Measurements from ENCODE around the gene SP2.

SP2 gene

DNA sequence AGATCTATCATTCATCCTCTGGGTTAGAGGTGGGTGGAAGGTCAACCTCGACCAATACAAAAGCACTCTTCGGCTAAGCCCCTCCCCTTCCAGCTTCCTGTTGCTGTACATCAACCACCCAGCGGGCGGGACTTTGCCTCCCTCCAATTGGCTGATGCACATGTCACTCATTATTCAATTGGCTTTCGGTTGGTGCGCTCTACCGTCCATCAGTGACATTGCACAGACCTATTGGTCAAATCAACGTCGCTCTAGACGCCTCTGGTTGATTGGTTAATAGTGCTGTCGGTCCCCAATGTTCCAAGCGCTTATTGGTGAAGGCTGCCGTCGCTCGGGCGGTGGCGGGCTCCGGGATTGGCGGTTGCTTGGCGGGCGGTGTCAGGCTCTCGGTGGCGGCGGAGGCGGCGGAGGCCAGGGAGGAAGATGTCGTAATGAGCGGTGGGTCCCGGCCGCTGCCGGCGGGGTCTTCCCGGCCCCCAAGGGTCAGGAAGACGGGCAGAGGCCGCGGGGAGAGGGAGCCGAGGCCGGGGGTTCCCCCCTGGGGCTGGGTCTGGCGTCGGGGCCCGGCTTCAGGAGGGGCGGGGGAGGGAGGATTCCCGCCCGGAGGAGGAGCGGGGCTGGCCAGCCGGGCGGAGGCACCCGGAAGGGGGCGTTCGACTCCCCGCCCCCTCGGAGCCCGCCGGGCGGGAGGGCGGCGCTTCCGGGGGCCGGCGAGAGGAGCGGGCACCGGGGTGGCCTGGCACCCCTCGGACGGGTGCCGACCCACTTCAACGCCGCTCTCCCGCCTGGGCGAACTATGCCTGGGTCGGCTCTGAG lies at the start of gene SP2:
Gene SP2 (plus strand): TSS at position 381 of the 816 bp plus-strand sequence. CDS start 51 bp downstream, at position 432.
- H3K27ac ChIP-seq (ENCODE audit: low read length), result no peak within 1 kb of the TSS
- peaks cover 9% of the 10 kb centered on the region for H3K36me3 ChIP-seq (ENCODE audit: control insufficient read depth, low read depth, low read length)
- peak within 1 kb of the TSS; percentile 96 for H3K4me3 ChIP-seq (ENCODE audit: low read length)
- peaks cover 4% of the 10 kb centered on the region for H3K4me1 ChIP-seq (ENCODE audit: control insufficient read depth, low read depth, low read length)
- peak within 1 kb of the TSS; percentile 81 for H3K9ac ChIP-seq (ENCODE audit: low read length)
- H3K9me3 ChIP-seq (ENCODE audit: control insufficient read depth, low read depth, low read length), result no peaks in the 10 kb centered on the region
- H3K27me3 ChIP-seq (ENCODE audit: control insufficient read depth, insufficient read depth, low read length), result no peaks in the 10 kb centered on the region

DNA sequence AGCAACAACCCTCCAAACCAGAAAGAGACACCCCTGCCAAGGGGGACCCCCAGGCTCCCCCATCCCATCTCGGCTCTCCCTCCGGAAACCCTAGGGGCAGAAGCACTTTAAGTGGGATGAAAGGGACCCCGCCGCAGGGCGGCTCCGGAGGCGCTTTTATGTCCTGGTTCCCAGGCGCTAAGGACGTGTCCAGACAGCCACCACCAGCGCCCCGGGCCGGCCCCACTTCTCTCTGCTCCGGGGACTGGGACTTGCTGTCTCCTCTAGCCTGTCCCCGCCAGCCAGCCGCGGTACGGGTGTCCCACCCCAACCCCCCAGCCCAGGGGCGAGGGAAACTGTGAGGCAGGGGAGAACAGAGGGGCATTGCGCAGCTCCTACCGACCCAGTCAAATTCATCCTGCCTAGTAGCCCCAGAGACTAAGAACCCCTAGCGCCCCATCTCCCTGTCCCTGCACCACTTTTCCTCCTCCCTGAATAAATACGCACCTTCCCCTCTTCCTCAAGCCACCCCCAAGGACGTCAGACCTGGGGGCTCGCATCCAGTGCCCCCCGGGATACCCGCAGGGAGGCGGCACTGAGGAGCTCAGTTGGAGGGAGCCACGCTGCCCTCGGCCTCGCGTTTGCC lies 49.2 kb upstream of the SP2 start:
- Histone ChIP-seq H3K27me3 (ENCODE audit: control insufficient read depth, insufficient read depth, low read length) (peaks cover 71% of the 10 kb centered on the region), H3K9ac (ENCODE audit: low read length) (no peak overlapping the region), H3K27ac (ENCODE audit: low read length) (no peak overlapping the region), H3K4me1 (ENCODE audit: control insufficient read depth, low read depth, low read length) (peaks cover 16% of the 10 kb centered on the region), H3K36me3 (ENCODE audit: control insufficient read depth, low read depth, low read length) (no peaks in the 10 kb centered on the region), H3K9me3 (ENCODE audit: control insufficient read depth, low read depth, low read length) (no peaks in the 10 kb centered on the region), H3K4me3 (ENCODE audit: low read length) (peak overlapping the region; percentile 31)

DNA sequence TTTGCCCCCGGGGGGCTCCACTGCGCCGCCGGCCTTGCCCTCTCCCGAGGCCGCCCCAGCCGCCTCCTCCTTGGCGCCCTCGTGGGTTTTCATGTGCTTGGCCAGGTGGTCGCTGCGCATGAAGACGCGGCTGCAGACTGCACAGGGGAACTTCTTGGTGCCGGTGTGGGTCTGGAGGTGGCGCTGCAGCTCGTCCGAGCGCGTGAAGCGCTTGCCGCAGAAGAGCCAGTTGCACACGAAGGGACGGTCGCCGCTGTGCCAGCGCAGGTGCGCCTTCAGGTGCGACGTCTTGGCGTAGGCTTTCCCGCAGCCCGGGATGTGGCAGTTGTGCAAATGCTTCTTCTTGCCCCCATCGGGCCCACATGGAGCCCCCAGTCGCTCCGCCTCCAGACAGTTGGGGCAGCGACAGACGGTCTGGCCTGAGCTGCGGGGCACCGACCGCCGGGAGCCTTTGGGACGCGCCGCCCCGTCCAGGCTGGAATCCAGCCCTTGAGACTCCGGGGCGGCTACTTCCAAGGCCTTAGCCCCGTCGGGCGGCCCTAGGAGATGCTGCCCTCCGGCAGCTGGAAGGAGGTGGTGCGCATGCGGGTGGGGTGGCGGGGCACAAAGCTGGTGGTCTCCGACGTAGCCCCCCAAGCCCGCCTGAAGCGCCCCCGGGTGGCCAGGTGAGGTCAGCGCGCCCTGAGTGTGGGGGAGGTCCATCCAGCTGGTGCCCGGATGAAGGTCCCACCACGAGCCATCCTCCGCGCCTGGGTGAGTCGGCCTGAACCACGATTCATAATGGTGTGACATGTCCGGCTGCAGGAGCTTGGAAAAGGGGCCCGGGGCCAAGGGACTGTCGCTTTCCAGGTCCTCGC lies 48.5 kb upstream of the SP2 start:
- H3K27me3 ChIP-seq (ENCODE audit: control insufficient read depth, insufficient read depth, low read length), result peaks cover 79% of the 10 kb centered on the region
- H3K36me3 ChIP-seq (ENCODE audit: control insufficient read depth, low read depth, low read length), result no peaks in the 10 kb centered on the region
- H3K9ac ChIP-seq (ENCODE audit: low read length), result no peak overlapping the region
- H3K9me3 ChIP-seq (ENCODE audit: control insufficient read depth, low read depth, low read length), result no peaks in the 10 kb centered on the region
- peaks cover 24% of the 10 kb centered on the region for H3K4me1 ChIP-seq (ENCODE audit: control insufficient read depth, low read depth, low read length)
- H3K27ac ChIP-seq (ENCODE audit: low read length), result no peak overlapping the region
- H3K4me3 ChIP-seq (ENCODE audit: low read length), result peak overlapping the region; percentile 49

DNA sequence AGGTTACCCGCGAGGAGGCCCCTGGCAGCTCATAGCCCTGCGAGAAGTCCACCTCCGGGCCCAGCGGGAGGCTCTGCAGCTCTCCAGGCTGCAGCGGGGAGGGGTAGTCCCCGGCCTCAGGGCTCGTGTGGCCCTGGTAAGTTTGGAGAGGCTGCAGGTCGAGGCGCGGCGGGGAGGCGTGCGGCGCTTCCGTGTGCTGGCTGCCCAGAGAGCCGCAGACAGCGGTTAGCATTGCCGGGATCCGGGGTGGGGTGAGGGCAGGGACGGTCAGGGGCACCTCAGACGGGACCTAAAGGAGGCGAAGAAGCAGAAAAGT lies 47.9 kb upstream of the SP2 start:
- peak overlapping the region; percentile 49 for H3K4me3 ChIP-seq (ENCODE audit: low read length)
- no peaks in the 10 kb centered on the region for H3K36me3 ChIP-seq (ENCODE audit: control insufficient read depth, low read depth, low read length)
- H3K9me3 ChIP-seq (ENCODE audit: control insufficient read depth, low read depth, low read length), result no peaks in the 10 kb centered on the region
- peaks cover 85% of the 10 kb centered on the region for H3K27me3 ChIP-seq (ENCODE audit: control insufficient read depth, insufficient read depth, low read length)
- no peak overlapping the region for H3K9ac ChIP-seq (ENCODE audit: low read length)
- peaks cover 25% of the 10 kb centered on the region for H3K4me1 ChIP-seq (ENCODE audit: control insufficient read depth, low read depth, low read length)
- H3K27ac ChIP-seq (ENCODE audit: low read length), result no peak overlapping the region

DNA sequence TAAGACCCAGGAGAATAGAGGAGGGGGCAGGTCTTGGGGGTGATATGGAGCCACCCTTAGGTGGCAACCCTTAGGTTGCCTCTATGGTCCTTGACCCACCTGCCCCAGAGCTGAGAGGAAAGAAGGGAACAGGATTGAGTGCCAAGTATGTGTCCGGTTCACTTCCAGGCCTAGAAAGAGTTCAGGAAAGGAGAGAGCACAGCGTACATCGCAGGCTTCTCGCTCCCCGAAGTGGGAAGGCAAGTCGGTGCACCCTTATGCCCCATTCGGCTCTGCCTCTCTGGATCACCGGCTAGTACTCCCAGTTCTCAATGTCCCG lies 45.7 kb upstream of the SP2 start:
- Histone ChIP-seq H3K9ac (ENCODE audit: low read length) (peak overlapping the region; percentile 14), H3K27me3 (ENCODE audit: control insufficient read depth, insufficient read depth, low read length) (peaks cover 99% of the 10 kb centered on the region), H3K4me3 (ENCODE audit: low read length) (peak overlapping the region; percentile 69), H3K4me1 (ENCODE audit: control insufficient read depth, low read depth, low read length) (peaks cover 23% of the 10 kb centered on the region), H3K9me3 (ENCODE audit: control insufficient read depth, low read depth, low read length) (no peaks in the 10 kb centered on the region), H3K27ac (ENCODE audit: low read length) (no peak overlapping the region), H3K36me3 (ENCODE audit: control insufficient read depth, low read depth, low read length) (no peaks in the 10 kb centered on the region)

DNA sequence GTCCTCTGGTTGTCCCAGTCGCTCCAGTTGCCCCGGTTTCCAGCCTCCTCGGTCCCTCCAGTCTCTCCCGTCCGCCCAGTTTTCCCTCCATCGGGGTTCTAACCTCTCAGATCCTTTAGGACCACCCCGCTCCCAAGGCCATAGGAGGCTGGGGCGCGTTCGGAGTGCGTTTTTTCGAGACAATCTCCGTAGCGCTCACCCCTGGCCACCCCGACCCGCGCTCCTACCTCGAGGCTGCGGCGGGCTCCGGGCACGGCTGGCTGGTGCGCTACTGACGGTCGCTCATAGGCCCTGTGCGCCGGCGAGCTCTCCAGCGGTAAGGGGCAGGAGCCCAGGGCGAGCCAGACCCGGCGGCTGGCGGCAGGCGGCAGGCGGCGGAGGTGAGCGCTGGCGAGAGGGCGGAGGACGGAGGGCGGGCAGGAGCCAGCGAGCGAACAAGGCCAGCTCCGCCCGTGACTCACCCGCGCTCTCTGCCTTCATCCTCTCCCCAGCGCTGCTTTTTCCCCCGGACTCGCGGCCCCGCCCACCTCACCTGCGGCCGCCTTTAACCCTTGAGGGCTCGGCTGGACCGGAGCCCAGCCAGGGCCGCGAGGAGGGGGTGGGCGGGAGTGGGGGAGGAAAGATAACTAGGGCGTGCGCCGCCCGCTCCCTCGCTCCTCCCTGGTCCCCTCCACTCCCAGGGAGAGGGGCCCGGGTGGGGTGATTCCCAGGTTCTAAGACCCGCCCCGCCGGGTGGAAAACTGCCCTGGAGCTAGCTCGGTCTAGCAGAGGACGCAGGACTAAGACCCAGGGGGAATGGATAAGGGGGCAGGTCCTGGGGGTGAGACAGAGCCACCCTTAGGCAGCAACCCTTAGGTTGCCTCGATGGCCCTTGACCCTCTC lies 45.1 kb upstream of the SP2 start, which contains the start of gene SP6:
Gene SP6 (minus strand): TSS at position 472 of the 882 bp plus-strand sequence. CDS start 2,734 bp downstream, outside the sequence.
- H3K9me3 ChIP-seq (ENCODE audit: control insufficient read depth, low read depth, low read length), result no peaks in the 10 kb centered on the region
- peaks cover 23% of the 10 kb centered on the region for H3K4me1 ChIP-seq (ENCODE audit: control insufficient read depth, low read depth, low read length)
- no peak within 1 kb of the TSS for H3K27ac ChIP-seq (ENCODE audit: low read length)
- peak within 1 kb of the TSS; percentile 69 for H3K4me3 ChIP-seq (ENCODE audit: low read length)
- H3K27me3 ChIP-seq (ENCODE audit: control insufficient read depth, insufficient read depth, low read length), result peaks cover 99% of the 10 kb centered on the region
- no peaks in the 10 kb centered on the region for H3K36me3 ChIP-seq (ENCODE audit: control insufficient read depth, low read depth, low read length)
- H3K9ac ChIP-seq (ENCODE audit: low read length), result peak within 1 kb of the TSS; percentile 14

DNA sequence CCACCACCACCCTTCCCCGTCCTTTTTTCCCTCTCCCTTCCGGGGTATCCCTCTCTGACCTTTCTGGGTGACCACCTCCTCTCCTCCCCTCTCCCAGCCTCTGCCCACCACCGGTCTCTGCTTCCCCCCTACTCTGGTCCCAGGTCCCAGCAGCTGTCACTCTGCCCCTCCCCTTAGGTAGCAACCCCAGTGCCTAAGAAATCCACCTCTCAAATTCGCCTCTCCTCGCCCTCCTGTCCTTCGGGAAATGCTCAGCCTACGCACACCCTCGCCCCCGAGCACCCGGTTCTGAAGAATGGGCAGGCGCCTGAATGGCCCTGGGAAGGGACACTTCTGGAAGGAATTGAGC lies 44.3 kb upstream of the SP2 start:
- no peaks in the 10 kb centered on the region for H3K36me3 ChIP-seq (ENCODE audit: control insufficient read depth, low read depth, low read length)
- no peaks in the 10 kb centered on the region for H3K9me3 ChIP-seq (ENCODE audit: control insufficient read depth, low read depth, low read length)
- H3K9ac ChIP-seq (ENCODE audit: low read length), result no peak overlapping the region
- H3K27ac ChIP-seq (ENCODE audit: low read length), result no peak overlapping the region
- H3K27me3 ChIP-seq (ENCODE audit: control insufficient read depth, insufficient read depth, low read length), result peaks cover 98% of the 10 kb centered on the region
- peak overlapping the region; percentile 69 for H3K4me3 ChIP-seq (ENCODE audit: low read length)
- peaks cover 23% of the 10 kb centered on the region for H3K4me1 ChIP-seq (ENCODE audit: control insufficient read depth, low read depth, low read length)

DNA sequence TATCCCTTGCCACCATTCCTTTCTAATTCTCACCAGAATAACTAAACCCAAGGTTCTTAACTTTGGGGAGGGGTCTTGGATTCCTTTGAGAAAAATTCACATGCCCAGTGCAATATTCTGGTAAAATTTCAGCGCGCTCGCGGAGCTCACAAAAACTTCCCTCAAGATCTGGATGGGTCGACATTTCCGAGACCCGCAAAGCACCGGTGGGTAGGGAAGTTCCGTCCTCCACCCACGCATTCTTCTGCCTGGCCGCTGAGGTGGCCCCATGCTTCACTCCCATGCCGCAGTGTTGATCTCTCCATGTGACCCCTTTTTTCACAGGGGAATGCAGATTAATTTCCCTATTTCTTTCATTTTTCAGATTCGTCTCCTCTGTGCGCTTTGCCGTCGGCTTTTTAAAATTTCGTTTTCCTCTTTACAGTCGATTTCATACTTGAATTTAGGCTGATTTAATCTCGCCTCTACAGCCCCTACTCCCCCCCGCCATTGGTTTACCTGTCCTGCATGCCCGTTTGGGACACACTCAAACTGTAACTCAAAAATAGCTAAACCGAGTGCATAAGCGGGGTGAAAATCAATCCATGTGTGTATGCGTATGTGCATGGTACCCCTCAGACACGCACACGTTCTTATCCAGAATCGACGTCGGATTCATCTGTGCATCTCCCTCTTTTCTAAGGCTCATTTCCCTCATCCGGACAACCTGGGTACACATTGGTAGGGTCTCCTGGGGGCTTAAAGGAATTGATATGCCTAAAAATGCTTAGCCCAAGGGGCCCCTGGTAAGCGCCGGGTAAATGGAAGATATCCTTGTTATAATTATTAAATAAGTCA lies 43.7 kb upstream of the SP2 start:
- Histone ChIP-seq H3K4me3 (ENCODE audit: low read length) (peak overlapping the region; percentile 69), H3K36me3 (ENCODE audit: control insufficient read depth, low read depth, low read length) (no peaks in the 10 kb centered on the region), H3K9ac (ENCODE audit: low read length) (no peak overlapping the region), H3K27me3 (ENCODE audit: control insufficient read depth, insufficient read depth, low read length) (peaks cover 92% of the 10 kb centered on the region), H3K27ac (ENCODE audit: low read length) (no peak overlapping the region), H3K9me3 (ENCODE audit: control insufficient read depth, low read depth, low read length) (no peaks in the 10 kb centered on the region), H3K4me1 (ENCODE audit: control insufficient read depth, low read depth, low read length) (peaks cover 23% of the 10 kb centered on the region)

DNA sequence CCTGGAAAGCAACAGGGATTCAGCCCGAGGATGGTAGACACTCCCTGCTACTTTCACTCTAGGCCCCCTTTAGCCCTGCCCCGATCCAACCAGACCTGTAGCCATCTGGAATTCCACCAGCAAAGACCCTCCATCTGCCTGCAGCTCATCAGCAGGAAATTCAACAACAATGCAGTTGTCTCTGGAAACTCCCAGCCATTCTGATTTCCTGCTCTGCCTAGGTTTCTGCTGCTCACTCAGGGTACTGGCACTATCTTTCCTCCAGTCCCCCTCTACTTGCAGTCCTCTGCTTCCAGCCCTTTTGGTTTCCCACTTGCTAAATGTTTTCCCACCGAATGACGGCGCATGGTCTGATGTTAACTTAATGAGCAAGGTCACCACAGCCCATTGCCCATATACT lies 42.4 kb upstream of the SP2 start:
- H3K4me3 ChIP-seq (ENCODE audit: low read length), result no peak overlapping the region
- H3K27me3 ChIP-seq (ENCODE audit: control insufficient read depth, insufficient read depth, low read length), result peaks cover 79% of the 10 kb centered on the region
- no peak overlapping the region for H3K9ac ChIP-seq (ENCODE audit: low read length)

DNA sequence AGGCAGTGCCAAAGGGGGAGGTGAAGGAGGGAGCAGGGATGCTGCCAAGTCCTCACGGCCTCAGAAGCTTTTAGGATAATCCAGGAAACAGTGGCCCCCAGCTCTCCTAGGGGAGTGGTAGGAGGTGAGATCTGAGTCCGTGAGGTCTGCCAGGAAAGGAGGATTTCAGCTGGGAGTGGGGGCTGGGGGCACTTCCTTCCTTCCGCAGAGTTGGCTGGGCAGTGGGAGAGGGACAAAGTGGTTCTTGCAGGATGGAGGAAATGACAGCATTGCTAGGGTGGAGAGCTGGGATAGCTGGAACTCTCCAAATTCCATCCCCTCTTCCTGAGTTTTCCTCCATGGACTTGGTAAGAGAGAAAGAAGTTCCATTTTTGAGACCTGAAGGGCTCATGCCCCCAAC lies 40.3 kb upstream of the SP2 start:
- Histone ChIP-seq H3K27ac (ENCODE audit: low read length) (no peak overlapping the region), H3K36me3 (ENCODE audit: control insufficient read depth, low read depth, low read length) (no peaks in the 10 kb centered on the region), H3K9ac (ENCODE audit: low read length) (no peak overlapping the region), H3K4me3 (ENCODE audit: low read length) (no peak overlapping the region), H3K27me3 (ENCODE audit: control insufficient read depth, insufficient read depth, low read length) (peaks cover 58% of the 10 kb centered on the region), H3K9me3 (ENCODE audit: control insufficient read depth, low read depth, low read length) (no peaks in the 10 kb centered on the region), H3K4me1 (ENCODE audit: control insufficient read depth, low read depth, low read length) (peaks cover 17% of the 10 kb centered on the region)

More for the DNA sequence above, 42.4 kb upstream of the SP2 start:
- no peaks in the 10 kb centered on the region for H3K9me3 ChIP-seq (ENCODE audit: control insufficient read depth, low read depth, low read length)
- H3K27ac ChIP-seq (ENCODE audit: low read length), result no peak overlapping the region
- peaks cover 23% of the 10 kb centered on the region for H3K4me1 ChIP-seq (ENCODE audit: control insufficient read depth, low read depth, low read length)
- H3K36me3 ChIP-seq (ENCODE audit: control insufficient read depth, low read depth, low read length), result no peaks in the 10 kb centered on the region

Data from iPS-18a (cell line).